SU-DHL-6 (cell line): ENCODE measurements around the gene GHR.

Experiments
- H2AFZ ChIP-seq: fragments of 200-600 bp; sonication (generic); 2 replicates; pipeline ENCODE4 v1.6.1; 2014; ENCODE audit warnings: low read depth, mild to moderate bottlenecking, moderate library complexity, mixed read lengths, antibody characterized with exemption, low read length; ENCODE audit not compliant: severe bottlenecking
- H3F3A ChIP-seq: fragments of 200-600 bp; shearing (Covaris generic); 2 replicates; pipeline ENCODE4 v1.6.0; 2016; ENCODE audit warnings: antibody characterized with exemption, mild to moderate bottlenecking; ENCODE audit not compliant: insufficient read depth
- H3K27ac ChIP-seq: fragments of 200-600 bp; sonication (generic); 2 replicates; pipeline ENCODE4 v1.5.1; 2016; ENCODE audit warnings: low read depth, mild to moderate bottlenecking, low read length, moderate library complexity, mixed read lengths
- H3K27me3 ChIP-seq: fragments of 200-600 bp; sonication (generic), shearing (Covaris generic); 2 replicates; pipeline ENCODE4 v1.6.0; 2014; ENCODE audit warnings: mild to moderate bottlenecking, low read length
- H3K36me3 ChIP-seq: fragments of 200-600 bp; sonication (generic); 2 replicates; pipeline ENCODE4 v1.6.1; 2014; ENCODE audit warnings: mild to moderate bottlenecking, low read length, mixed read lengths
- H3K4me2 ChIP-seq: fragments of 300-600, 200-600 bp; shearing (Covaris generic), sonication (generic); 2 replicates; pipeline ENCODE4 v1.6.0; 2014; ENCODE audit warnings: low read length, low read depth, mild to moderate bottlenecking; ENCODE audit not compliant: poor library complexity, severe bottlenecking
- H3K4me3 ChIP-seq: fragments of 200-600 bp; sonication (generic); 2 replicates; pipeline ENCODE4 v1.5.1; 2014; ENCODE audit warnings: antibody characterized with exemption, low read length, mild to moderate bottlenecking, mixed read lengths; ENCODE audit not compliant: insufficient read depth, poor library complexity, severe bottlenecking
- H3K79me2 ChIP-seq: fragments of 200-600 bp; sonication (generic); 2 replicates; pipeline ENCODE4 v1.6.1; 2014; ENCODE audit warnings: mild to moderate bottlenecking, low read length, moderate library complexity; ENCODE audit not compliant: insufficient read depth
- H3K9ac ChIP-seq: fragments of 200-600 bp; sonication (generic); 2 replicates; pipeline ENCODE4 v1.7.0; 2014; ENCODE audit warnings: mild to moderate bottlenecking, low read length
- H3K9me2 ChIP-seq: fragments of 200-600 bp; sonication (generic); replicated peaks from 2 replicates; pipeline ENCODE4 v1.6.1; 2014; ENCODE audit warnings: low read length; ENCODE audit not compliant: insufficient read depth
- H3K9me3 ChIP-seq: fragments of 200-600 bp; sonication (generic); 2 replicates; pipeline ENCODE4 v1.6.1; 2014; ENCODE audit warnings: low read length, mixed read lengths; ENCODE audit not compliant: insufficient read depth
- H4K20me1 ChIP-seq: fragments of 200-600 bp; sonication (generic); 2 replicates; pipeline ENCODE4 v1.6.1; 2014; ENCODE audit warnings: low read depth, mild to moderate bottlenecking, antibody characterized with exemption, low read length, moderate library complexity, mixed read lengths
- CTCF ChIP-seq: fragments of 200-600 bp; sonication (generic); IDR thresholded peaks from one replicate; pipeline ENCODE4 v1.5.1; 2017; ENCODE audit warnings: antibody characterized with exemption, mild to moderate bottlenecking, low read length, moderate library complexity; ENCODE audit not compliant: insufficient read depth, poor library complexity, severe bottlenecking
- EZH2phosphoT487 ChIP-seq: fragments of 200-600 bp; sonication (generic), shearing (Covaris generic); conservative IDR thresholded peaks from 2 replicates; pipeline ENCODE4 v1.6.1; 2018; ENCODE audit warnings: mild to moderate bottlenecking, antibody characterized with exemption, low read length, moderate library complexity, mixed read lengths

GHR gene

GRCh38 chr5:42569953-42570548 is 146.8 kb downstream of the GHR start:
- Histone ChIP-seq H2AFZ (no peak overlapping the region), H4K20me1 (no peaks in the 10 kb centered on the region), H3K27me3 (no peaks in the 10 kb centered on the region), H3K9ac (no peak overlapping the region), H3K79me2 (no peaks in the 10 kb centered on the region), H3K9me3 (no peaks in the 10 kb centered on the region), H3K36me3 (no peaks in the 10 kb centered on the region), H3K27ac (no peak overlapping the region), H3F3A (no peaks in the 10 kb centered on the region), H3K9me2 (no peaks in the 10 kb centered on the region), H3K4me2 (no peak overlapping the region), H3K4me3 (no peak overlapping the region)
- TF ChIP-seq CTCF (no peak), EZH2phosphoT487 (no peak)

GRCh38 chr5:42570966-42571960 is 148.0 kb downstream of the GHR start:
- Histone ChIP-seq H3K27me3 (no peaks in the 10 kb centered on the region), H3K4me3 (no peak overlapping the region), H3K9me2 (no peaks in the 10 kb centered on the region), H3F3A (no peaks in the 10 kb centered on the region), H3K4me2 (no peak overlapping the region), H3K9ac (no peak overlapping the region), H4K20me1 (no peaks in the 10 kb centered on the region), H3K27ac (no peak overlapping the region), H3K36me3 (no peaks in the 10 kb centered on the region), H3K79me2 (no peaks in the 10 kb centered on the region), H3K9me3 (no peaks in the 10 kb centered on the region), H2AFZ (no peak overlapping the region)
- TF ChIP-seq CTCF (no peak), EZH2phosphoT487 (no peak)

- Histone ChIP-seq H3K9me2 (no peaks in the 10 kb centered on the region), H2AFZ (no peak overlapping the region), H3F3A (no peaks in the 10 kb centered on the region), H3K4me3 (no peak overlapping the region), H3K9ac (no peak overlapping the region), H3K36me3 (no peaks in the 10 kb centered on the region), H3K9me3 (no peaks in the 10 kb centered on the region), H3K79me2 (no peaks in the 10 kb centered on the region), H3K27ac (no peak overlapping the region), H4K20me1 (no peaks in the 10 kb centered on the region), H3K4me2 (no peak overlapping the region), H3K27me3 (no peaks in the 10 kb centered on the region)
- TF ChIP-seq CTCF (no peak), EZH2phosphoT487 (no peak)
These were observed 149.1 kb downstream of the GHR start for GRCh38 chr5:42572313-42572712.
